ENCODE measurements around the gene PPP1R27.

The PPP1R27 gene

DNA sequence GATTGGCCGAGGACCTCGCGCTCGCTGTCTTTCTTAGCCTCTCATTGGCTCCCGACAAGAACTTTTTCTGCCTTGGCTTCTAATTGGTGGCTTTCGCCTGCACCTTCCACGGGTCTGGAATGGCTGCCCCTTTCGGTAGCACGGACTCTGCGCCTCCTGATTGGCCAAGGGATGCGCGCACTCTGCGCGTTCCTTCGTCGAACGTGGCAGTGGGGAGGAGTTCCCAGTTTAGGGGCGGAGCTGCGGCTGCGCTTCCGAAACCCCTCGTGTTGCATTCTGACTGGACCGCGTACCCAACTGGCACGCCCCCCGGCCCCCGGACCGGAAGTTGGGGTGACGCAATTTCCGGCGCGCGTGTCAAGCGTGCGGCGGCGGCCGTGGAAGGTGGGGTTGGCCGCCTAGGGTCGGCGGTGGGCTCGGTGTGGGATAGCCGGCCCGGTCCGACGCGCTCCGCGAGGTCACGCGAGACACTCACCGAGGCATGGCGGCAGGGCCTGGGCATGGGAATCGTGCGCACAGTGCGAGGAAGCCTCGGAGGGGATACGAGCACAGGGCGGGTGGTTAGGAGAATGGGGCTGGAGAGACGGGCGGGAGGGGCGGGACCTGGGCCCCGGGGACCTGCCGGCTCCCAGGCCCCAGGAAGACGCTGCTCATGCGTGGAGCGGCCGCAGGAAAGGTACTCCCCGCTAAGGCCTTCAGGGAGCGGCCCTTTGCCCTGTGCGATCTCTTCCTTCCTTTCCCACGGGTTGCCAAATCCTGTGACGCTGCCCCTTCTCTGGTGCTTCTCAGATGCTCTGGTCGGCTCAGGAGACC, 26.1 kb upstream of the PPP1R27 start:
- DNase-seq (ENCODE audit: low spot score): peak; percentile 100

DNA sequence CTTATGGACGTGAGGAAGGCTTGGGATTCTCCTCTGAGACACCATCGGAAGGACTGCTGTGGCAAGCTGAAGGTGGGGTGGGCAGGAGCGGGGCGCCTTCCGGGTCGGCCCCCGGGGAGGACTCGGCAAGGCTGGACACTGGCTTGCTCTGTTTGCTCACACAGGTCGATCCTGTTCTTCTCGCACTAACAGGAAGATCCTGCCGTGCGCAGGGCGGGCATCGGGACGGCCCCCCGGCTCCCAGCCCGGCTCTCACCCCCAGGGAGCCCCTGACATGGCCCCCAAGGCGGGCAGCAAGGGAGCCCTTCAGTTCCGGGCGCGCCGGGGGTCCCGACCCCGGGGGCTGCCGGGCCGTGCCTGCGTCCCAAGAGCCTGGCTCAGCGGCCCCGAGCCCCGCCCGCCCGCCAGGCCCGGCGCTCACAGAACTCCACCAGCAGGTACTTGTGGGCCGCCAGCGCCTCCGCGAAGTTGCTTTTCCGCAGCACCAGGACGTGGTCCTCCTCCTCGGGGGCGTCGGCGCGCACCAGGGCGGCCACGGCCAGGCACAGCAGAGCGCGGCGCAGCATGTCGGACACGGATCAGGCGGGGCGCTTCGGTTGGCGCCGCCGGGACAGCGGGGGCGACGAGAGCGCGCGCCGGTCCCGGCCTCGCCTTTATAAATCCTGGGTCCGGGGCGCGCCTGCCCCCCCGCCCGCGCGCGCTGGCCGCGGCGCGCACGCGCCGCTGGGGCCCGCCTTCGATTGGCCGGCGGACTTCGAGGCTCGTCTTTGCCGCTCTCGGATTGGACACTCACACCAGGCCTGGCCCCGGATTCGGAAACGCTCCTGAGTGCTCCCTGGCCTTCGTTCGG, 25.3 kb upstream of the PPP1R27 start, which contains the start of gene P4HB:
Gene P4HB, minus strand, starts transcription at position 630 of the 850 bp plus-strand sequence. Its CDS starts 64 bp downstream, at position 566.
- no peak for DNase-seq (ENCODE audit: low spot score)

DNA sequence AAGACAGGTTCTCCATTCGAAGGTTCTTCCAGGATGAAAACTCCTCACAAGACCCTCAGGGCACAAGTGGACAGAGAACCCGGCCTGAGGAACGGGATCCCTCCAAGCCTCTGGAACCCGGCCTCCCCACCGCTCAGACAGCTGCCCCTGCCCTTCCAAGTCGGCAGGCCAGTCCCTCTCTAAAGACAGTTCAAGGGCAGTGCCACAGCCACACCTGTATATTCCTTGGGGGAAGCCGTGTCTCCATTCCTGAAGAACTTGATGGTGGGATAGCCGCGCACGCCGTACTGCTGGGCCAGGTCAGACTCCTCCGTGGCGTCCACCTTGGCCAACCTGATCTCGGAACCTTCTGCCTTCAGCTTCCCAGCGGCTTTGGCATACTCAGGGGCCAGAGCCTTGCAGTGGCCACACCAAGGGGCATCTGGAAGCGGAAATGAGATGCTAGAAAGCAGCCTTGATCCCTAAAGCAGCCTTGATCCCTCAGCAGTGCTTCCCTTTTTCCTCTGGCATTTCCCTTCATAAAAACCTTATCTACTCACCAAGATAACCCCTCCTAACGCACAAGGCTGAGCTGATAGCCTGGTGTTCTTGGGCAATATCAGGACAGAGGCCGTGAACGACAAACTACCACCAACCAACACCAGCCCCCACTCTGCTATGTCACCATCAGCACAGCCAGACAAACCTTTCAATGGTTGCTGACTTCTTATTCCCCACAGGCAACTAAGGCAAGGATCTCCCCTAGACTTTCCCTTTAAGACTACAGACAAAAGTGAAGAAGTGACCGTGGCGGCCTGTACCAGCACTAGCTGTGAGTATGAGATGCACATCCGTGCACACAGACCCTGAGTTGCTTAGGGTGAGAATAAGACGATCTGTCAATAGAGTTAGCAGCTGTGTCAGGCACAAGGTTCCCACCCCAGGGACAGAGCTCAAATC, 24.4 kb upstream of the PPP1R27 start:
- DNase-seq (ENCODE audit: low spot score): peak; percentile 37

DNA sequence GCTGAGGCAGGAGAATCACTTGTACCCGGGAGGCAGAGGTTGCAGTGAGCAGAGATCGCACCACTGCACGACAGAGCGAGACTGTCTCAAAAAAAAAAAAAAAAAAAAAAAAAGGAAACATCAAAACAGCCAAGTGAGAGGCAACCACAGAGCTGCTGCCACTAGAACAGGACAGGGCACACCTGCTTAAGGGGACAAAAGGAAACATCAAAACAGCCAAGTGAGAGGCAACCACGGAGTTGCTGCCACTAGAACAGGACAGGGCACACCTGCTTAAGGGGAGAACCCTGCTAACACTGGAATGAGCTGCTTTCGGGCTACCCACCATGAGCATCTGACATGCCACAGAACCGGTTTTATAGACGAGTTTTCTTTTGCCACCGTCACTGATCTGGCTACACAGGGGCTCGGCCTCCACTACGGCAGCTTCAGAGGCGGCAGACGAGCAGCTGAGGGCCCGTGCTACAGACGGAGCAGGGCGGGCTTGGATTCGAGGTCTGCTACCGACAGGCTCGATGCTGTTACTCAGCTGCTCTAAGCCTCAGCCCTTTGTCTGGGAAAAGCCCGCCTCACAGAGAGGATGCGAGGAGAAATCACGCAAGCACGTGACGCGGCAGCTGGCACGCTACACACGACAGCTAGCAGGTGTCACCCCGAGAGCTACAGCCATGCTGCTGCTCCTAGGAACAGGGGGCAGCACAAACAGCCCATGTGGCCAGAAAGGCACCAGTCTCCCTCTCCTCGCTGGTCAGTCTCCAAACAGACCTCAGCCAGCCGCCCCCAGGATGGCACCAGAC, 23.5 kb upstream of the PPP1R27 start:
- no peak for DNase-seq (ENCODE audit: low spot score)

DNA sequence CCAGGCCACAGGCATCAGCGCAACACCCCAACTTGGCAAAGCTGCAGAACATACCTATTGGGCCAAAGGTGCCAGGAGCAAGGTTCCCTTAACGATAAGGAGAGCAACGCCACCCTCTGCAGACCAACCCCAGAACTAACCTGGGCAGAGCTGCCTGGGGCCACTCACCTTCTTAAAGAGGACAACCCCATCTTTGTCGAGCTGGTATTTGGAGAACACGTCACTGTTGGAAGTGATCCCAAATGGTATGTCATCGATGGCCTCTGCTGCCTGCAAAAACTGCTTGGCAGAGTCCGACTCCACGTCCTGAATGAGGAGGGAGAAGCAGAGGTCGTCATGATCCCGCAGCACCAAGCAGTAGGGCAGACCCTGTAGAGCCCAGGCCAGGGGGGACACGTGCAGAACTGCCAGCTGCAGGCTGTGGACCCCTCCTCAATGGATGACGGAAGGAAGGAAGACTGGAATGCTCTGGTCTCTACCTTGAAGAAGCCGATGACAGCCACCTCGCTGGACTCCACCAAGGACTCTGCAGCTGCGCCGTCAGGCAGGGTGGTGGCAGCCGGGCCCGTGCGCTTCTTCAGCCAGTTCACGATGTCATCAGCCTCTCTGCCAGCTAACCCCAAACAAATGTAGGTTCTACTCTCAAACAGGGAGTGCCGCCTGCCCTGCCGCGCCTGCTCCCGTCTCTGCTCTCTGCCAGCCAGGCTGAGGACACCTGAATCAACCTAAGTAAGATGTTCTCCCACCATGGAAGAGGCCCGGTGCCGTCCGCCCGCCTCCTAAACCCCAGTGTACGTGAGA, 20.3 kb upstream of the PPP1R27 start:
- peak; percentile 41 for DNase-seq (ENCODE audit: low spot score)

DNA sequence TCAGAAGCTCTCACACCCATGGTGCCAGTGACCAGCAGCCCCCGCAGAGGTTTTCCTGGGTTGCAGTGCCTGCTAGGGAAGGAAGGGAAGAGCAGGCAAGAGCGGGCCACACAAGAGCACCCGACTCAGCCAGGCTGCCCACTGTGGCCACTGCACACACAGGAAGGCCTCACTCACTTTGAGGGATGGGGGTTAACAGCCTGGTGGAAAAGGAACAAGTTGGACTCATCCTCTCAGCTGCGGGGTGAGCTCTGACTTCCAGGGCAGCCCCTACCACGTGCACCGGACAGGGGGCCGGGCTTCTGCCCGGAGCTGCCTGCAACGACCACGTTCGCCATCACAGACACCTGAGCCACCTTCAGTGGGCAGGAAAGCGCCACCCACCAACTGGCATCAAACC, 17.4 kb upstream of the PPP1R27 start:
- no peak for DNase-seq (ENCODE audit: low spot score)

DNA sequence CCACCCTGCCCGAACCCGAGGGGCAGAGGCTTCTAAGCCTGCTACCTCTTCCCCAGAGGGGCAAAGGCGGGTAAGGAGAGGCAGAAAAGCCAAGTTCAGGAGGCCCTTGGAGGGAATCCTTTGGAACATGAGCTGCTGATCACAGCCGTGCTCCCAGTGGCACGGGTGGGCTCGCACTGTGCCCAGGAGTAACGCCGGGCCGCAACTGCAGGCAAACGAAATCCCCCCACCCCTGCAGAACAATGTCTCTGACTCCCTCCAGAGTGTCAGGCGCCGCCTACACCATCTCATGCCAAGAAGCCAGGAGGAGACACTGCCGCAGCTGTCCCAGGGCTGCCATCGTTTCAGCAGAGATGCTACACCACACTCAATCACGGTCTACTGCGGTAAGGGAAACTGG, 16.6 kb upstream of the PPP1R27 start:
- DNase-seq (ENCODE audit: low spot score): no peak

DNA sequence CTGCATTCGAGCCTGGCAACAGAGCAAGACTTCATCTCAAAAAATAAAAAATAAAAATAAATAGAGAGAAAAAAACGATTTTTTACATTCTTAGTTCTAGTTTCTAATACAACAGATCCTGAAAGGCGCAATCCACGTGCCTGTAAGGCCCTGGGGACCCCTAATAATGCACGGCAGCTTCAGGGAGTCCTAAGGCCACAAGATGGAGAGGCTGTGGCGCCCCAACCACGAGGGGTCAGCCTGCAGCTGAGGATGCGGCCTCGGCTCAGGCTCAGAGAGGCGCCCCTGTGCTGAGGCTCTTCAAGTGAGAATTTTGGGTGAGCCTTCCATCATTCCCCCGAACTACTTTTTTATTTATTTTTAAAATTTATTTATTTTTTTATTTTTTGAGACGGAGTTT, 14.6 kb upstream of the PPP1R27 start:
- DNase-seq (ENCODE audit: low spot score): no peak

DNA sequence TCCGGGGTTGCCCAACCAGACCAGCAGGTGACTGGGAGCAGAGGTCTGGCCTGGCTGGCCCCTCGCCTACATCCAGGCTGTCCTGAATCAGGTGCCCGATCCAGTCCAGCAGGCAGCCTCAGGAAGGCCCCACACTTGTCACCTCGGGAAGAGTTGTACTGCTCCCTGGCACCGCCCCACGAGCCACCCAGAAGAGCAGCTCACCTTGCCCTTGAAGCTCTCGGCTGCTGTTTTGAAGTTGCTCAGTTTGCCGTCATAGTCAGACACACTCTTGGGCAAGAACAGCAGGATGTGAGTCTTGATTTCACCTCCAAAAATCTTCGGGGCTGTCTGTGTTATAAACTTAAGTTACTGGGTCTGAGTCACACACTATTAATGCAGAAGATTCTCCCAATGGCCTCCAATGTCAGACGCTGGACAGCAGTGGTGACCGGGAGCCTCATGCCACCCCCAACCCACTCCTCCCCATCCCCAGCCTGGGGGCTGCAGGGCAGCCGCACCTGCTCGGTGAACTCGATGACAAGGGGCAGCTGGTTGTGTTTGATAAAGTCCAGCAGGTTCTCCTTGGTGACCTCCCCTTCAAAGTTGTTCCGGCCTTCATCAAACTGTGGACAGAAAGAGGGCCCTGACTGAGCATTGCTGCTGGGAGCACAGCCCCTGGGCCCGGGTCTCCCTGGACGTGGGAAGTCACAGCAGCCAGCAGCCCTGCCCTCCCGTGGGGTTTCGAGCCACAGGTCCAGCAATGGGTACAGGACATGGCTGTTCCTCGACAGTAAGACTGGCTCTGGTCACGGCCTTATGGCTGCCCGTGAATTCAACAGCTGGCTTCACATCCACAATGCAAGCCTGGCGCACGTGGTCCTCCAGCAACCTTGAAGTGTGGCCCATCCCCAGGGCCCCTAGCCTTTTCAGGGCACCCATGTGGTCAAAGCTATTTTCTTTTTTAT, 12.2 kb upstream of the PPP1R27 start:
- DNase-seq (ENCODE audit: low spot score): no peak

DNA sequence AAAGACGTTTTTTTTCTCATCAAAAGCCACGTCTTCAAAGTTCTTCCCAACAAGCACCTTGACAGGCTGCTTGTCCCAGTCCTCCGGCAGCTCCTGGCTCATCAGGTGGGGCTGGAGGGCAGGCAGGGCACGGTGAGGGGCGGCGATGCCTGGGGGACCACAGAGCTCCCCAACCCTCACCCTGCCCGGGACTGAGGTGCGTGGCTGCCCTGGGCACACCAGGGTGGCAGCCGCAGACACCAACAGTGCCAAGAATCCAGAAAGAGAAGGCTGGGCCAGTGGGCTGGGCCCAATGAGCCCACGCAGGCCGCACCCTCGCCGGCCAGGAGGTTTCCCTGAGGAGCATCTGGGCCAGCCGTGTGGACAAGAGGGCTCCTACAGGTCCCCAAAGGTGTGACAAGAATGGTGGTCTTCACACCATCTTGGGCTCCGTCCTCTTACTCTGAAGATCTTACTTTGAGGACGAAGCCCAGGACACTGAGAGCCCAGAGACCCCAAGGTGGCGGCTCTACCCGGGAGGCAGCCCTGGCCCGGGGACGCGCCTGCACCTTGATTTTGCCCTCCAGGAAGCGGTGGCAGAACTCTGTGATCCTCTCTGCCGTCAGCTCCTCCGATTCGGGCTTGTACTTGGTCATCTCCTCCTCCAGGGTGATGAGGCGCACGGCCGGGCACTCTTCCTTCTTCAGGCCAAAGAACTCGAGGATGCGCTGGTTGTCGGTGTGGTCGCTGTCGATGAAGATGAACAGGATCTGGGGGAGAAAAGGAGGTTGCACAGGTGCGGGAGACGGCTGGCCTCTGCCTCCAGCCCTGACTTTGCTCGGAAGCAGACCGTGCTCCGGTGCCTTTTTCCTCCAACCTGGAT, 11.3 kb upstream of the PPP1R27 start:
- DNase-seq (ENCODE audit: low spot score): no peak

DNA sequence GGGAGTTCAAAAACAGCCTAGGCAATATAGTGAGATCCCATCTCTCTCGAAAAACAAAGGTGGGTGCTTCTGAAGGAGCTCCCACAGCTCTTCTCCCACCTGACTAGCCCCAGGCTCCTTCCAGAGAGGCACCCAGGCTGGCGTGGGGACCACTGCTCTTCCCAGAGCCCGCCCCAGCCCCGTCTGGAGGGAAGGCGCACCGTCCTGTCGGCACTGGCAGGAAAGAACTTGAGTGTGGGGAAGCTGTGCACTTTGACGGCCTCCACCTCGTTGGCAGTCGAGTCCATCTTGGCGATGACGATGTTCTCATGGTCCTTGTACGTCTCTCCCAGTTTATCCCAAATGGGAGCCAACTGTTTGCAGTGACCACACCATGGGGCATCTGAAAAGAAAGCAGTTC, 10.5 kb upstream of the PPP1R27 start:
- DNase-seq (ENCODE audit: low spot score): no peak

DNA sequence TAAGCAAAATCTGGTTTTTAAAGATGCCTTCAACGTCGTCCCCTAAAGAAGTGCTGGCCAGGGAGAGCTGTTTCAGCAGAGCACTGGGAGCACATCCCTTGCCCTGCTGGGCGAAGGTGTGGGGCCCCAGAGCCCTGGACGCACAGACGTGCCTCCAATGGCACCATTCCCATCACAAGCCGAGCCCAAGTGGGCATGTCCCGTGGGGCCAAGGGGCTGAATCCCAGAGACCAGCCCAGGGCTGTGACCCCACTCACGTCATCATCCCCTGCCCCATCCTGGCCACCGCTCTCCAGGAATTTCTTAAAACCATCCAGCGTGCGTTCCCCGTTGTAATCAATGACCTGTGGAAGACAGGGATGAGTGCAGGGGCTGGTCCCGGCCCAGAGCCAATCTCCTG, 10.0 kb upstream of the PPP1R27 start:
- no peak for DNase-seq (ENCODE audit: low spot score)

DNA sequence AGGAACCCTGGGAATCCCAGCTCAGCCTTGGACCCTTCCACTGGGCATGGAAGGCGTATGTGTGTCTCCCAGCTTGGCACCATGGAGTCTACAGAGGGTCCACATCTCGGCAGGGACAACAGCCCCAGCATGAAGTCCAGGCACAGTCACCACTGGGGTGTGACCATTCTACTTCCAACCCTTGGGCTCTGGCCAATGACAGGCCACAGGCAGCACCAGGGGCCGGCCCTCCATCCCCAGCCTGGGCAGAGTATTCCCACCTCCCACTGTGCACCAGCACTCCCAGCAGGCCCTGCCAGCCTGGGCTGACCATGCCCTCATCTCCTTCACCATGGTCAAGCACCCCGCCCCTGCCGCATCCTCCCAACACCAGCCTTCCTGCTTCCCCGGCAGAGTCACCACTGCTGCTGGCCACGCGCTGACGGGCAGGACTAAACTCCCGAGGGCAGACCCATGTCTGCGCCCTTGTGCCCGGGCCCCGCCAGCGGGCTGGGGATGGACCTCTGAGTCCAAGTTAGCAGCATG, 9.5 kb upstream of the PPP1R27 start:
- no peak for DNase-seq (ENCODE audit: low spot score)

DNA sequence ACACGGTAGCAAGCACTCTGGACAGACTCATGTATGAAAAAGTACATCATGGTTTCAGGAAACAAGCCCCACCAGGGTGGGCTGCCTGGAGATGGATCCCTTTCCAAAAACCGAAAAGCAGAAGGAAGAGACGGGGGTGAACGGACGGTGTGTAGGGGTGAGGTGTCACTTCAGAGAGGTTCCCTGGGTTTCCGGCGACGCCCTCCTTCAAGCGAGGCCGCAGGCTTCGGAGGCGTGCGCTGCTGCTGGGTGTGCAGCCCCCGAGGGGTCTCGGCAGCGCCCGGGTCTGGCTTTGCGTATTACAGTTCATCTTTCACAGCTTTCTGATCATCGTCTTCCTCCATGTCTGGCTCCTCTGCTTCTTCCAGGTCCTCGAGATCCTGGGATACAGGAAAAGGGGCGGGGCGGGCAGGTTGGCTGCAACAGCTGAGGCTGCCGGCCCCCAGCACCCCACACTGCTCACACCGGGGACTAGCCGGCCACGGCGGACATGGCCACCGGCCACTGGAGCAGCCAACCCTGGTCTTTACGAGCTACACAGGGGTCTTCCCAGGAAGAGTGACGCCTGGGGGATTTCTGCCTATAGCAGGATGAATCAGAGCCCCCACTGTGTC, 9.0 kb upstream of the PPP1R27 start:
- no peak for DNase-seq (ENCODE audit: low spot score)

DNA sequence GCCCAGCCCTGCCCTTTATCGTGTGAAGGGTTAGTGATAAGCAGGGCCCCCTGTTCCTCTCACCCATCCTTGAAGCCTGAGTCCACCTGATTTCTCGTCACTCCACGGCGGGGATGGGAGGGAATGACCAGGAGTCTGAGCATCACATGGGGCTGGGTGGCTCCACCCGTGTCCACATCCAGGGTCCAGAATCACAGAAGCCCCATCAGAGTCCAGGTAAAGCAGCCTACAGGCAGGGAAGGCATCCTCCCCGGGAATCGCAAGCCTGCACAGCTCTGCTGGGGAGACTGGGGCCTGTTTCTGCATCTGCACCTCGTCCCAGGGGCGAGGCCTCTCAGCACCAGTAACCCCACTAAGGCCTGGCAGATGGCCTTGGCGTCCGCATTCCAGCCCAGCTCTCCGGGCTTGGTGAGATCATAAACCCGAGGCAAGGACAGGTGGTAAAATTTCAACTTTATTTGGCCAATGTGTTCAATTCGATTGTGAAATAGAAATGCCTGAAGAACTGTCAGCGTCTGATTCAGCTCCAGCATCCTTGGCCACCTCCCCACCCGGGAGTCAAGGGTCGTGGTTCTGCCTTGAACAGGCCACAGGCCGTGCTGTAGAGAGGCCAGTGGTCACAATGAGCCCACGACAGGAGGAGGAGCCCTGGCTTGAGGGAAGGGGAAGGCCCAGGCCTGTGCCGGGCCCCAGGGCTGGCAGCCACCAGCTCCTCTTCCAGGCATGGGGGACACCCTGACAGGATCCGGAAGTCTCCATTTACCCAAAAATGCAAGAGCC, 8.1 kb upstream of the PPP1R27 start:
- no peak for DNase-seq (ENCODE audit: low spot score)

DNA sequence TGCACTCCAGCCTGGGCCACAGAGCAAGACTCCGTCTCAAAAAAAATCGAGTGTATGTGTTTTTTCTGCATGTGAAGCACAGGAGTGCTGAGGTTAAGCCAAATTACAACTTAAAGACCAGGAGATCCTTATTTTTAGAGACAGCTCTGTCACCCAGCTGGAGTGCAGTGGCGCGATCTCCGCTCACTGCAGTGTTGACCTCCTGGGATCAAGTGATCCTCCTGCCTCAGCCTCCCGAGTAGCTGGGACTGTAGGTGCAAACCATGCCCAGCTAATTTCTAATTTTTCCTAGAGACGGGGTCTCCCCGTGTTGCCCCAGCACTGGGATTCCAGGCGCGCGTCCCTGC, 7.5 kb upstream of the PPP1R27 start:
- no peak for DNase-seq (ENCODE audit: low spot score)

DNA sequence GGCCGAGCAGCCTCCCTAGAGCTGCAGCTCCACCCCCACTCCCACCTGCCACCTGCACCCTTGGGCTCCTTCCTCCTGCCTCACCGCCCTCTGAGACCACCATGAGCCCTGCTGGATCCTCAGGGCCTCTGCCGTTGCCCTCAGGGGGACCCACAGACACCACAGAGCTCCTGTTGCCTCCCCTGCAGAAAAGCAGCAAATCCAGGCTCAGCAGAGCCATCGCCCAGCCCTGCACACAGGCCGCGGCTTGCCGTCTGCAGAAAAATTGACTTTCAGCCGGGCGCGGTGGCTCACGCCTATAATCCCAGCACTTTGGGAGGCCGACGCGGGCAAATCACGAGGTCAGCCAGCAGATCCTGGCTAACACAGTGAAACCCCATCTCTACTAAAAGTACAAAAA, 7.0 kb upstream of the PPP1R27 start:
- DNase-seq (ENCODE audit: low spot score): no peak

Data from hematopoietic multipotent progenitor cell treated with erythropoietin and hydrocortisone succinate and interleukin-3 and kit ligand, for 17 days (in vitro differentiated cells).